Mononuclear cell (primary cell): Measurements from ENCODE around the gene KYNU. TPM values are rescaled to one million over a fixed set of nuclear protein-coding genes. Genes with fewer than 3 reads are reported as not detected.
"Not testable (repeated sequence)": the region's sequence is repeated elsewhere in the genome, so short reads cannot be mapped to it uniquely, and the experiment has no call there.

Experiments used
- H3K27me3 ChIP-seq: 2 replicates; pipeline ENCODE4 v1.6.0; 2011; ENCODE audit warnings: low read length, control low read depth; ENCODE audit not compliant: insufficient read depth
- H3K4me1 ChIP-seq: 2 replicates; pipeline ENCODE4 v1.5.1; 2011; ENCODE audit warnings: mild to moderate bottlenecking, low read length, control low read depth; ENCODE audit not compliant: insufficient read depth
- H3K4me3 ChIP-seq: 2 replicates; pipeline ENCODE4 v1.5.1; 2011; ENCODE audit warnings: mild to moderate bottlenecking, low read length, moderate library complexity
- H3K9me3 ChIP-seq: 2 replicates; pipeline ENCODE4 v1.5.1; 2011; ENCODE audit warnings: low read depth, mild to moderate bottlenecking, control low read depth, low read length
- total RNA-seq: library from RNA; depleted of rRNA; stranded (reverse); fragments of >200 nt; gene quantifications from one replicate; pipeline ENCODE4 v1.2.3, GENCODE V29; 2012

Gene KYNU
- total RNA-seq, 1 donor, result 35.9 TPM

DNA sequence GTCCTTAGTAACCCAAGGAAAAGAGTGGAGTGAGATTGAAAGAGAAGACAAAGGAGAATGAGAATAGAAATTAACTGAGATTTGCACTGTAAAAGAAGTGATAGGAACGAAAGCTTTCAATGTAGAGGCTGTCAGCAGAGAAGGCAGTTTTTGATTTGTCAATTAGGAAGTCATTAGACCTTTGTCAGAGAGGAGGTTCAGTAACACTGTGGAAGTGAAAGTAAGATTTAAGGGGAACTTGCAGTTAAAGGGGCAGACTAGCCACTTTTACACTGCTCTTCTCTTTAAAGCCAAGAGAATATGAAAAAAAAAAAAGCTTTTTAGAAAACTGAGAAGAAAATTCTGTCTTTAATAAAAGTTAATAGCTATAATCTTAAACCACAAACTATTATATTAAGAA lies 11.5 kb upstream of the KYNU start:
- Histone ChIP-seq H3K4me1 (peaks cover 55% of the 10 kb centered on the region), H3K4me3 (peak overlapping the region; percentile 7), H3K9me3 (no peaks in the 10 kb centered on the region)

DNA sequence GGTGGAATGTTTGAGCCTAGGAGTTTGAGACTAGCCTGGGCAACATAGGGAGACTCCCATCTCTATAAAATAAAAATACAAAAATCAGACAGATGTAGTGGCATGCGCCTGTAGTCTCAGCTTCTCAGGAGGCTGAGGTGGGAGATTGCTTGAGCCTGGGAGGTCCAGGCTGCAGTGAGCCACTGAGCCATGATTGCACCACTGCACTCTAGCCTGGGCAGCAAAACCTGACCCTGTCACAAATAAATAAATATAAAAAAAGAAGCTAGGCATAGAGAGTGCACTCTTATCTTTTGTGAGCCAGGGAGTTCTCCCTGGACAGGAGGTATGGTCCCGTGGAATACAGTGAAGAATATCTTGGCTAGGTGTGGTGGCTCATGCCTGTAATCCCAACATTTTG lies 11.0 kb upstream of the KYNU start:
- H3K4me1 ChIP-seq, result peaks cover 58% of the 10 kb centered on the region
- H3K9me3 ChIP-seq, result no peaks in the 10 kb centered on the region
- no peaks in the 10 kb centered on the region for H3K27me3 ChIP-seq
- H3K4me3 ChIP-seq, result no peak overlapping the region

More for the DNA sequence above, 11.5 kb upstream of the KYNU start:
- no peaks in the 10 kb centered on the region for H3K27me3 ChIP-seq

DNA sequence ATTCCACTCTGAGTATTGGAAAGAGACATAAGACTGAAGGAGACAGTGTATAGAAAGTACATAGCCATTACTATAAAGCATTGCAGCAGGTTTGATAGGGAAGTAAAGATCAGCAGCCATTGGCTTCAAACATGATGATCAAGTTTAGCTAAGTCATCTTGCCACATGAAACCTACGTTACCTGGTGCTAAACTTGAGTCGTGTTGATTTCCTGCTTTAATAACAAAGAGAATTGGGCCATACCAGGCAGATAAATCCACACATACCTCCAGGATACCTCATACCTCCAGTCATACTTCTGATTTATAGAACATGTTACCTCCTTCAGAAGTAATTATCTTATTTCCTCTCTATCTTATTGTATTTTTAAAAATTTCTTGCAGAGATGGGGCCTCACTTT lies 10.3 kb upstream of the KYNU start:
- H3K4me3 ChIP-seq, result no peak overlapping the region
- peaks cover 60% of the 10 kb centered on the region for H3K4me1 ChIP-seq
- H3K9me3 ChIP-seq, result no peaks in the 10 kb centered on the region
- H3K27me3 ChIP-seq, result no peaks in the 10 kb centered on the region

DNA sequence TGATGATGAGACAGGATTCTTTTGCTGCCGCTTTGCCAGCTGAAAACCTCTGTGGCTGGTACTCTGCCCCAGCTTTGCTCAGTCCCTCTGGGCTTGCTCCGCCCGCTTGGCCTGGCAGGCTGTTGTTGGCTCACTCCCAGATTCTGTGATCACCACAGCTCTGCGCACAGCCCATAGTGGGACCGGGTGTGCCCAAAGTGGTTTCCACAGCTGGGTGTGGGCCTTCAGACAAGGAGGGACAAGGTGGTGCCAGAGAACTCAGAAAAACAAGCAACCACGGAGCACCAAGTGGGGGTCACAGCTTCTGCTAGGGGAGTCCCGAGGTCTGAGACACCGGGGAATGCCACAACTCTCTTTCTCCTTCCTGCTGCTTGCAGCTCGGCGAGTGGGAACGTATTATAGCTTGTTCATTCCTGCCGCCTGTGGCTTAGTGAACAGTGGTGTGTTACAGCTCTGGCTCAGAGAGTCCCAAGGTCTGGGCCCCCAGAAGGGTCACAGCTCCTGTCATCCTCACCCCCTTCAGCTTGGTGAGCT lies 9.2 kb upstream of the KYNU start:
- Histone ChIP-seq H3K4me3 (no peak overlapping the region), H3K9me3 (no peaks in the 10 kb centered on the region), H3K4me1 (peaks cover 64% of the 10 kb centered on the region), H3K27me3 (no peaks in the 10 kb centered on the region)

DNA sequence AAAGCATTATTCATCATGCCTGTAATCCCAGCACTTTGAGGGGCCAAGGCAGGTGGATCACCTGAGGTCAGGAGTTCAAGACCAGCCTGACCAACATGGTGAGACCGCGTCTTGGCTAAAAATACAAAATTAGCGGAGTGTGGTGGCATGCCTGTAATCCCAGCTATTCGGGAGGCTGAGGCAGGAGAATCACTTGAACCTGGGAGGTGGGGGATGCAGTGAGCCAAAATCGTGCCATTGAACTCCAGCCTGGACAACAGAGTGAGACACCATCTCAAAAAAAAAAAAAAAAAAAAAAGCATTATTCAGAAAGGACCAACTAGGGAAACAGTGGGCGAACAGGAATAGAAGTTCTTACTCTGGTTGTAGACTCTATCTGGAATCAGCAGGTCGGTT lies 8.4 kb upstream of the KYNU start:
- H3K9me3 ChIP-seq, H3K4me3 ChIP-seq, H3K27me3 ChIP-seq: not testable (repeated sequence)
- peaks cover 65% of the 10 kb centered on the region for H3K4me1 ChIP-seq

DNA sequence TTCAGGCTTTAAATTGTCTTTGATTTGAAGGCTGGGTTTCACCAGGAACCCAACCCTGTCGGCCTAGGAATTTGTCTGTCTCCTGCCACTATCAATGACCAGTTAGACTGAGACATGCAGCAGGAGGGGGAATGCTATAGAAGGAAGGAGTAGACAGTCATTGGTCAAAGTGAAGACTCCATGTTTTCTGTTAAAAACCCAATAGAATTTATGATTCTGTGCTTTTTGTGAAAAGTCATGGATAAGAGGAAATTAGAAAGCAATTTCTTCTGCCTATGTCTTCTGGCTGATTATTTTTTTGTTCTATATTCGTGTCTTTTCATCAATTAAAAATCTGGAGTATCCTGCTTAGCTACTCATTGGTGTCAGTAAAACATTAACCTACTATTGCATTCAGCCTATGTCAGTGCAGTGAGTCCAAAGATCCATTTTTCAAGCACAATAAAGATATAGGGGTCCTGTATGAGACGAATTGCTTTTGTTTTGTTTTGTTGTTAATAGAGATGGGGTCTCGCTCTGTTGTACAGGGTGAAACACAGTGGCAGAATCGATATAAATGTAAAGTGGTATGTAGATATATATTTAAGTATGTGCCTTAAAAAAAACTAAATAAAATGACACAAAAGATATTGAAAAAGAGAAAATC lies 7.9 kb upstream of the KYNU start:
- peaks cover 65% of the 10 kb centered on the region for H3K4me1 ChIP-seq
- no peaks in the 10 kb centered on the region for H3K9me3 ChIP-seq
- H3K4me3 ChIP-seq, result no peak overlapping the region
- H3K27me3 ChIP-seq, result no peaks in the 10 kb centered on the region

DNA sequence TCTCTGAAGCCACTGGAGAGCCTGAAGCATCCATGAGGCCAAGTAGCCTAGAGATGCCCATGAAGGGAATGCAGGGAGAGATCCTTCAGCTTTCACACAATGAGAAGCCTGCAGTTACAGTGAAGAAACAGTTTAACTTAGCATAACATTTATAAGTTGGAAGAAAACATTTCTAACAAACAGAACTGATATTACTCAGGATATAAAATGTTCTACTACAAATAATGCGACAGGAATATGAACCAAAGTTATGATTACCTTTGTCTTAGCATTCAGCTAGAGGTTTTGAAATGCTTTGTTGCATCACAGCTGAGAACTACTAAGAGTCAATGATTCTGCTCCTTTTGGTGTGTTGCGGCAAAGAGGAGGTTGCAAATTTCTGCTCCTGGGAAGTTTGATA lies 6.9 kb upstream of the KYNU start:
- Histone ChIP-seq H3K27me3 (no peaks in the 10 kb centered on the region), H3K9me3 (no peaks in the 10 kb centered on the region), H3K4me1 (peaks cover 68% of the 10 kb centered on the region), H3K4me3 (no peak overlapping the region)

DNA sequence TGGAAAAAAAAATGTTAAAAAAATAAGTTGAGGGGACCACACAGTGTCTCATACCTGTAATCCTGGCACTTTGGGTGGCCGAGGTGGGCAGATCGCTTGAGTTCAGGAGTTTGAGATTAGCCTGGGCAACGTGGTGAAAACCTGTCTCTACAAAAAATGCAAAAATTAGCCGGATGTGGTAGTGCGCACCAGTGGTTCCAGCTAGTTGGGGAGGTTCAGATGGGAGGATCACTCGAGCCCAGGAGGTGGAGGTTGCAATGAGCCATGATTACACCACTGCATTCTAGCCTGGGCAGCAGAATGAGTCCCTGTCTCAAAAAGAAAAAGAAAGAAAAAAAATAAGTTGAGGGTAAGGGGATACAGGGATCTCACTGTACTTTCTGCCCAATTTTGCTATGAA lies 6.1 kb upstream of the KYNU start:
- Histone ChIP-seq H3K27me3 (no peaks in the 10 kb centered on the region), H3K4me3 (no peak overlapping the region), H3K9me3 (no peaks in the 10 kb centered on the region), H3K4me1 (peaks cover 65% of the 10 kb centered on the region)

DNA sequence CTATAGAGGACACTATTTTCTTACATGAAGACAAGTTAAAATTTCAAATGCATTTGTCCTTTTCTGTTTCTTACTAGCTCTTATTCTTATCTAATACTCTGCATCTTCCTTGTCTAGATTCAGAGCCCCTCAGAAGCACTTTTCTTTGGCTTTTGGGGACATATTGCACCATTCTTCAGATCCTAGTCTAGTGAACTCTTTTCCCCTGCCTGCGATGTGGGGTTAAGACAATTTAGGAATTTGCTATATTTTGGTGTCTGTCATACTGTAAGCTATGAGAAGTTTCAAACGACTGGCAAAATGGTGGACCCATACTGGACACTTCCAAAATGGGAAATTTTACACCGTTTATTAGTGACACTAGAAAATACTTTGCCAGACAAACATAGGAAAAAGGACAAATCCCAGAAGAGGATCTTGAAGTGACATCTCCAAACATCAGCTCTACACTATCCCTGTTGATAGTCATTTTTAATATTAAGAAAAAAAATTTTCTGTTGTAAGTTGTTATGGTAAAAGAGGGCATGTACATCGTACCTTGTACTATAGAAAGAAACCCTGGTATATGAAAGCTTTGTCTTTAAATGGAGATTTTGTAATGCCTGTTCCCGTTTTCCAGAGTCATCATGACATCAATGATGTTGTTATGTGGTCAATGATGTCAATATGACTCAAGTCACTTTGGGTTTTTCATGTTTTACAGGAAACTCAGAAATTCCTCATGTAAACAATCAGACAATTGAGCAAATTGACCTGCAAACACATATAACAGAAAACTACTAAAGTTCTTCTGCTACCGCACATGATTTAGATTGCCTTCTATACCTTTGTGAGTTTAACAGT lies 4.4 kb upstream of the KYNU start:
- peaks cover 53% of the 10 kb centered on the region for H3K4me1 ChIP-seq
- no peak overlapping the region for H3K4me3 ChIP-seq

DNA sequence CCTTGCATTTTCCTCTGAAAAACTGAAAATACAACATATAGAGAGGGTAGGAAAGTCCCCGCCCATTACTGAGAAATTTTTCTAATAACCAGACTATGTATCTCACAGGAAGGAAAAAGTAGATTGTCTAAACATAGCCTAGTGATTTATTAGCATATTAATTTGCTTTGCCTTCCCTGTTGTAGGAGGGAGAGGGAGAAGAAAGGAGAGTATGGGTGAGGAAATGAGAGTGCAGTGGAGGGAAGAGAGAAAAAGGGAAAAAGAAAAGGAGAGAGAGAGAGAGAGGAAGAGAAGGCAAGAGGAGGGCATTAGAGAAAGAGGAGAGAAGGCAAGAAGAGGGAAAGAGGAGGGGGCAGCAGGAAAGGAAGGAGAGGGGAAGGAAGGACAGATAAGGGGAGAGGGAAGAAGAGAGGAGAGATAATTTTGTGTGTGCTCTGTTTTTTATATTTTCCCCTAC lies 3.6 kb upstream of the KYNU start:
- Histone ChIP-seq H3K4me1 (peaks cover 45% of the 10 kb centered on the region), H3K9me3 (no peaks in the 10 kb centered on the region), H3K4me3 (no peak overlapping the region), H3K27me3 (no peaks in the 10 kb centered on the region)

More for the DNA sequence above, 4.4 kb upstream of the KYNU start:
- no peaks in the 10 kb centered on the region for H3K9me3 ChIP-seq
- H3K27me3 ChIP-seq, result no peaks in the 10 kb centered on the region

DNA sequence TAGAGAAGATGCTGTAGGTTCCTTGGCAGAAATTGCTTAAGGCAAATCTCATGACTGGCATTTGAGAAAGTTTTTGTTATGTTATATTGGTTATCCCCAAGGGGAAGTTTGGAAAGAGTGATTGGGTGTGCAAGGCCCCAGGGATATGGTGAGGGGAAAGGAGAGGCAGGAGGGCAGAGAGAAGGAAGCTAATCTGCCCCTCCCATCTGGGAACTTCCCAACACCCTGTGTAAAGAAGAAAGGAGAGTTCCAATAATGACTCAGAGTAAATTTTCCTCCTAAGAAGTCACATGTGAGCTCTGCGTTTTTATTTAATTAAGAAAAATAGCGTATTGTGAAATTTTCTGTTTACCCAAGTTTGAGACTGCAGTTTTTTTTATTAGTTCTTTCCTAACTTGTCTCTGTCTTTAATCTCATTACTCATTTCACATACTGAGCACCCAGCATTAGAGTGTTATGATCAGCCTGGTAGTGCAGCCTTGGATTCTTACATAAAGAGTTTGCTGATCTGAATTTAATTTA lies 3.1 kb upstream of the KYNU start:
- Histone ChIP-seq H3K4me3 (no peak overlapping the region), H3K9me3 (no peaks in the 10 kb centered on the region), H3K27me3 (no peaks in the 10 kb centered on the region), H3K4me1 (peaks cover 41% of the 10 kb centered on the region)

DNA sequence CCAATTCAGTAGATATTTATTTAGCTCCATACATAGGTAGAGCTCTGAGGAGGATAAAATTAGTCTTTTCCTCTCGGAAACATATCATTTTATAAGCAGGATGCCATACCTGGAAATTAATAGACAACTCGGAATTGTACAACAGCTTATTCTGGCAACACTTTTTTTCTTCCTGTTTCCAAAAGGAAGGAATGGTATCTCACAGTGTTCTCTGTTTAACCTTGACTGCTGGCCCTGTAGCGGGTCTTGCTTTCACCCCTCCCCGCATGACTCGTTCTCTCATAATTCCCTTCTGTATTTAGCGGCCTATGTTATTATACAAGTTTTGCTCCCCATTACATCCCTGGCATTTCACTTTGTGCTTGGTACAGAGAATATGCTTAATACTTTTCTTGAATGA lies 2.5 kb upstream of the KYNU start:
- peaks cover 45% of the 10 kb centered on the region for H3K4me1 ChIP-seq
- H3K4me3 ChIP-seq, result no peak overlapping the region
- no peaks in the 10 kb centered on the region for H3K9me3 ChIP-seq
- H3K27me3 ChIP-seq, result no peaks in the 10 kb centered on the region

DNA sequence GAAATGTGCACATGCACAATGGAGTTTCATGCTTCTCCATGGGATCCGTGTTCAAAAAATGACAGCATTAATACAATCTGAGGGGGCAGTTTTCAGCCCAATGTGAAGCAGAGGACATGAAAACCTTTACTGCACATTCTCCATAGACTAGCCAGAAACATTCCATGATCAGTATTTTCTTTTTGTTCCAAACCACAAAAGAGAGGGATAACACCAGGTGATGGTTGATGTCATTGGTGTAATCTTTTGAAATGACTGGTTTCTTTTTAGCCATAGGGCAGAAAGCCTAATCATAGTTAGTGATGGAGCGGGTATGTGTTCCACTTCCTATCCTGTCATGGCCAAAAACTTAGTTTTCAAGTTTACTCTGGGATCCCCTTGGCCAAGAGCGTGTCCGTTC lies 1.8 kb upstream of the KYNU start:
- no peak overlapping the region for H3K4me3 ChIP-seq
- peaks cover 43% of the 10 kb centered on the region for H3K4me1 ChIP-seq

DNA sequence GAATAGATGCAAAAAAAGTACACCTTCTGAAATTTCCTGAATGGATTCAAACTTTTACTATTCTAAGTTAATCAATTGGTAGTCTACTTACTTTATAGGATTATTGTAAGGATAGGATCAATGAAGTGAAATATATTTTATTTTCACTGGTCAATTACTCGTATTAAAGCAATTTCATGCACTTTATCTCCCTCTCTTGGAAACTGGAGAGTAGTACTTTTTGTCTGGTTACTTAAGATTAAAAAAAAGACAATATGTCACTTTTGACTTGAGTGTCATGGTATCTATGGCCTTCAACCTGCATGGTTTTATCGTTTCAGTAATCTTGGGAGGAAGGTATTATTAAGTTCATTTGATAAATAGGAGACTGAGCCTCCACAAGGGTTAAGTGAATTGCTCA lies 1.0 kb upstream of the KYNU start:
- Histone ChIP-seq H3K4me3 (no peak overlapping the region), H3K4me1 (peaks cover 39% of the 10 kb centered on the region), H3K27me3 (no peaks in the 10 kb centered on the region), H3K9me3 (no peaks in the 10 kb centered on the region)

More for the DNA sequence above, 1.8 kb upstream of the KYNU start:
- H3K9me3 ChIP-seq, result no peaks in the 10 kb centered on the region
- no peaks in the 10 kb centered on the region for H3K27me3 ChIP-seq

DNA sequence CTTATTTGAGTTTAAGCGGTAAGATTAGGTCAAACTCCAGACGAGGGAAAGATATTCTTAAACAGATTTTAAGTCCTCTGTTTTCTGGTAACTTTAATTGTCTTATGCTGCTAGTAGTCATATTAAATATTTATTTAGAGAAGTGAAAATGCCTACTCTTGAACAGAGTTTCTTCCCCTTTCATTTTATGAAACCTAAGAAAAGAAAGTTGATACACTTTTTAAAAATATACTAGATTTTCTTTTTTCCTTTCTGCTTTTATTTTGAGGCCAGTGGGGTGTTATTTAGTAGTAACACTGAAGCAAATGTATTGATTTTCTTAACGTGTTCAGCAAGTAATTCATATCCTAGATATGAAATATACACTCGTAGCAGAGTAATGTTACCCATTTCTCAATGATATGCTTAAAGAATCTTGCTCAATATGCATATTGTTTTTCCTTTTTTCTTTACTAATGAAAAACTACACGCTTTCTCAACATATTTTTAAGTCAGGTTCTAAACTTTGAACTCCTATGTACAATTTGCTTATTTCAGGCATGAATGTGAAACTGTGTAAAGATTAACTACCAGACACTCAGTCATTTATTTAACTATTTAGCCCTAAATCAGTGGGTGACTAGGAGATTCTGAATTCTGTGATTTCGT lies 691 bp downstream of the KYNU start:
- no peaks in the 10 kb centered on the region for H3K27me3 ChIP-seq
- no peaks in the 10 kb centered on the region for H3K9me3 ChIP-seq
- peak overlapping the region; percentile 42 for H3K4me3 ChIP-seq
- H3K4me1 ChIP-seq, result peaks cover 33% of the 10 kb centered on the region
